ENCODE results near the gene OSBPL6.

- TF ChIP-seq, protein P1, sequence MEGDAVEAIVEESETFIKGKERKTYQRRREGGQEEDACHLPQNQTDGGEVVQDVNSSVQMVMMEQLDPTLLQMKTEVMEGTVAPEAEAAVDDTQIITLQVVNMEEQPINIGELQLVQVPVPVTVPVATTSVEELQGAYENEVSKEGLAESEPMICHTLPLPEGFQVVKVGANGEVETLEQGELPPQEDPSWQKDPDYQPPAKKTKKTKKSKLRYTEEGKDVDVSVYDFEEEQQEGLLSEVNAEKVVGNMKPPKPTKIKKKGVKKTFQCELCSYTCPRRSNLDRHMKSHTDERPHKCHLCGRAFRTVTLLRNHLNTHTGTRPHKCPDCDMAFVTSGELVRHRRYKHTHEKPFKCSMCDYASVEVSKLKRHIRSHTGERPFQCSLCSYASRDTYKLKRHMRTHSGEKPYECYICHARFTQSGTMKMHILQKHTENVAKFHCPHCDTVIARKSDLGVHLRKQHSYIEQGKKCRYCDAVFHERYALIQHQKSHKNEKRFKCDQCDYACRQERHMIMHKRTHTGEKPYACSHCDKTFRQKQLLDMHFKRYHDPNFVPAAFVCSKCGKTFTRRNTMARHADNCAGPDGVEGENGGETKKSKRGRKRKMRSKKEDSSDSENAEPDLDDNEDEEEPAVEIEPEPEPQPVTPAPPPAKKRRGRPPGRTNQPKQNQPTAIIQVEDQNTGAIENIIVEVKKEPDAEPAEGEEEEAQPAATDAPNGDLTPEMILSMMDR (IDR thresholded peaks at IDR 0.05): no peak
- TF ChIP-seq POLR2A (IDR thresholded peaks at IDR 0.05): no peak
These were observed 197.9 kb downstream of the OSBPL6 start for GRCh38 chr2:178392215-178392614.

Data from right lobe of liver (tissue), 4 donors.